HG02610 (cell line): ENCODE measurements around the gene BOD1L2.

Experiments used
- ATAC-seq: cut with Tn5 transposase; IDR thresholded peaks from one replicate; pipeline ENCODE4 v1.9.1; 2021; ENCODE audit warnings: mild to moderate bottlenecking, moderate library complexity; ENCODE audit not compliant: unreplicated experiment

Gene BOD1L2

GRCh38 chr18:57146956-57147636 lies at the start of gene BOD1L2:
Gene BOD1L2 (plus strand): TSS chr18:57147087. CDS start chr18:57147313, 226 bp downstream.
- ATAC-seq, result no peak

GRCh38 chr18:57107140-57107832 lies 39.6 kb upstream of the BOD1L2 start:
- ATAC-seq, result no peak

GRCh38 chr18:57110290-57110689 lies 36.6 kb upstream of the BOD1L2 start:
- no peak for ATAC-seq

- ATAC-seq, result no peak
Measured at GRCh38 chr18:57113799-57114420, 33.0 kb upstream of the BOD1L2 start.

GRCh38 chr18:57116598-57117132 lies 30.2 kb upstream of the BOD1L2 start:
- ATAC-seq, result no peak

GRCh38 chr18:57121542-57122112 lies 25.3 kb upstream of the BOD1L2 start:
- ATAC-seq, result no peak

GRCh38 chr18:57122936-57123510 lies 23.9 kb upstream of the BOD1L2 start:
- no peak for ATAC-seq

GRCh38 chr18:57125627-57126026 lies 21.3 kb upstream of the BOD1L2 start:
- ATAC-seq, result no peak

GRCh38 chr18:57128220-57128932 lies 18.5 kb upstream of the BOD1L2 start:
- ATAC-seq, result no peak

- ATAC-seq, result no peak
Measured at GRCh38 chr18:57131101-57131500, 15.8 kb upstream of the BOD1L2 start.

GRCh38 chr18:57131782-57132181 lies 15.1 kb upstream of the BOD1L2 start:
- no peak for ATAC-seq

- ATAC-seq, result no peak
Measured at GRCh38 chr18:57134618-57135135, 12.2 kb upstream of the BOD1L2 start.

- ATAC-seq, result no peak
Measured at GRCh38 chr18:57135699-57136098, 11.2 kb upstream of the BOD1L2 start.

- no peak for ATAC-seq
Measured at GRCh38 chr18:57137847-57138246, 9.0 kb upstream of the BOD1L2 start.

GRCh38 chr18:57141208-57142129 lies 5.4 kb upstream of the BOD1L2 start:
- no peak for ATAC-seq

GRCh38 chr18:57142324-57142723 lies 4.6 kb upstream of the BOD1L2 start:
- ATAC-seq, result no peak

- no peak for ATAC-seq
Measured at GRCh38 chr18:57143265-57143664, 3.6 kb upstream of the BOD1L2 start.

- no peak for ATAC-seq
Measured at GRCh38 chr18:57148263-57148662, 1.4 kb downstream of the BOD1L2 start.

- ATAC-seq, result no peak
Measured at GRCh38 chr18:57149051-57149450, 2.2 kb downstream of the BOD1L2 start.
